ENCODE results near the gene LAMB1.
A peak's percentile ranks its signal among the peaks of the same experiment; 100 is the strongest.
"Not testable (repeated sequence)": the region's sequence is repeated elsewhere in the genome, so short reads cannot be mapped to it uniquely, and the experiment has no call there.

LAMB1 gene

GRCh38 chr7:107917763-107918651, 85.0 kb downstream of the LAMB1 start:
- no peak for DNase-seq (ENCODE audit: low read depth in 2 of 2)

DNA sequence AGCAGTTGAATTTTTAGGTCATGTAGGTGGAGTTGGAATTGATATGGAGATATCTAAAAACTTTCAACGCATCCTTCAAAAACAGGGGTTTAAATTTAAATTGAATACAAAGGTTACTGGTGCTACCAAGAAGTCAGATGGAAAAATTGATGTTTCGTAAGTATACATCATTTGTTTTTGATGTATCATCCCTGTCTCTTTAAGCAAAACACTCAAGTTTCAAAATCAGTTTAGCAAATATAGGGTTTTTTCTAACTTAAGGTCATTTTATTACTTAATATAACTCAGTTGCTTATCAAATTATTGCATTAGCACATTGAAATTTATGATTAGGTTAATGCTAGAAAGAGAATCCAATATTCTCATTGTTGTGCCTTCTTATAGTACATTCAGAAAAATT, 87.4 kb downstream of the LAMB1 start:
- DNase-seq (ENCODE audit: low read depth in 2 of 2), result no peak

DNA sequence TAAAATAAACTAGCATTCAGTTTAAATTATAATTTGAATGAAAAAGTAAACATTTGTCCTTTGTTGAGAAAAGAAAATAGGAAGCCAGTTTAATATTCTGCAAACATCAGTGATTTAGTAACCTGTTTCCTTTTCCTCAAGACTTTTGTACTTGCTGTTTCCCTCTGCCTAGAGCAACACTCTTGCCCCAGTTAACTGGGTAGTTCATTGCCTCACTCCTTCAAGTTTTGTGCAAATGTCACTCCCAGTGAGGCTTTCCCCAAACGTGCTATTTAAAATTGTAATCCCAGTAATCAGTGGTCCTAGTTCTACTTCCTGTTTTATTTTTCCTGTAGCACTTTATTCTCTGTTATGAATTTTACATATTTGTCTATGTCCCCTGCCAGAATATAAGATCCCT, 88.1 kb downstream of the LAMB1 start:
- no peak for DNase-seq (ENCODE audit: low read depth in 2 of 2)

GRCh38 chr7:107913851-107914250, 89.1 kb downstream of the LAMB1 start:
- no peak for DNase-seq (ENCODE audit: low read depth in 2 of 2)

GRCh38 chr7:107911981-107912380, 91.0 kb downstream of the LAMB1 start:
- no peak for DNase-seq (ENCODE audit: low read depth in 2 of 2)

- DNase-seq (ENCODE audit: low read depth in 2 of 2), result no peak
Observed at GRCh38 chr7:107909445-107909844, 93.5 kb downstream of the LAMB1 start.

DNA sequence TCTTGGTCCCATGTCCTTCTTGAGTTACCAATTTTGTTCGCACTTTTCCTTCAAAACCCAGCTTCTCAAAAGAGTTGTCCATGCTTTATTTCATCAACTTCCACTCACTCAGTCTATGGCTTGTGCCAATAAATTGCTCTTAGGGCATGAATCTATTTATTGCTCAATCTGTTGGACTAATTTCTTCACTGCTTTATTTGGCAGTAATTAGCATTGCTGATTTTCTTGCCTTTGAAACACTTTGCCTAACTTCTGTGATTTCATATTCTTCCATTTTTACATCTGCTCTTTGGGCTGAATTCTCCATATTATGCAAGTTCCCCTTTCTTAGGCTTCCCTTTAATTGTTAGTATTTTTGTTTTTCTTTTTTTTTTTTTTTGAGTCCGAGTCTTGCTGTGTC, 95.2 kb downstream of the LAMB1 start:
- no peak for DNase-seq (ENCODE audit: low read depth in 2 of 2)

GRCh38 chr7:107902381-107902780, 100.6 kb downstream of the LAMB1 start:
- no peak for DNase-seq (ENCODE audit: low read depth in 2 of 2)

- DNase-seq (ENCODE audit: low read depth in 2 of 2), result no peak
Observed at GRCh38 chr7:107900496-107901015, 102.4 kb downstream of the LAMB1 start.

DNA sequence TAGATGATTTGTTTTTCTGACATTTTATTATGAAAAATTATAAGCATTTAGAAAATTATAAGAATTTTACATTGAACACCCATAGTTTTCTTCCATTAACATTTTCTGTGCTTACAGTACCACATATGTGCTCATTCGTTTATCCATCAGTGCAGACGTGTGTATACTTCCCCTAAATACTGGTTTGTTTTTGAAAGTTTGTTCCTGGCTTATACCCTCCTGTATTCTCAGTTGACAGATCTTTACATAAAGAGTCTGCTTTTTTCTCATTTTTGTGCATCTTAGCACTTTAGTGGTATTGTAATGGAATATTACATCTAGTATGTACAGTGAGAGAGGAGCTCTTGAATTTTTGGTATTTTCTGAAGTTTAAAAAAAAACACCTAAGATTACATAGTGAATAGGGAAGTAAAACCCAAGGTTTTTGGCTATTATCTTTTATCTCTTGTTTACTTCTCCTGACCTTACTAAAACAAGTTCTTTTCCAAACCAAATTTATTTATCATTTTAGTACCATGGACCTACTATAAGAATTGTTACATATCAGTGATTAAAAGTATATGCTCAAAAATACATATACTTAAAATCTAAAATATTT, 103.9 kb downstream of the LAMB1 start:
- DNase-seq (ENCODE audit: low read depth in 2 of 2), result no peak

GRCh38 chr7:107892367-107892741, 110.6 kb downstream of the LAMB1 start:
- DNase-seq (ENCODE audit: low read depth in 2 of 2), result not testable (repeated sequence)

DNA sequence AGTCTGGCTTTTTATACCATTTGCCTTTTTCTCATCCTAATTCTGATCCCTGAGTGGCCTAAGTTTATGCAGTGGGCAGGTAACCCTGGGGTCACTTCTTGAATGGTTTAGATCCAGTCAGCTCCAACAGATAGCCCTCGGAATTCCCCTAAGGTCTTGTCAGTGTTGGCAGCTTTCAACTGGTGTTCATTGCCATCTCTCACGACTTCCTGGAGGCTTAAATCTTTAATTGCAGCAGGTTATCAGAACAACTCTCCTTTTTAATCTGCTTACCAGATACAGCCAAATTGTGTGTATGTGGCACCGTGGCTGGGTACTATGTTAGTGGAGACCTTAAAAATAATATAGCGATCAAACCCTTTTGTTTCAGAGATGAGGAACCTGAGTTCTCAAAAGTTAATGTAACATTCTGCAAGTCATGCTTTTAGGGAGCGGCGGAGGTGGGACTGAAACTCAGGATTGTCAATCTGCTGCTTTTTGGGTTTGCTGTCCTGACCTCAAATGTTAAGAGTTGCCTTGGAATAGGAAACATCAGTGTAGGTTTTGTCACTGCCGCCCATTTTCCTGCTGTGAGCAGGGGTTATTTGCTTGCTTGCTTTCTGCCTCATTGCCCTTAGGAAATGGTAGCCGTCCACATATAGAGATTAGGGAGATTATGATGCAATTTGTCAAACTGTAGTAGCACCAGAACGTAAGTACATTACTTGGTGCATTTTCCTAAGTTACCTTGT, 111.2 kb downstream of the LAMB1 start:
- no peak for DNase-seq (ENCODE audit: low read depth in 2 of 2)

DNA sequence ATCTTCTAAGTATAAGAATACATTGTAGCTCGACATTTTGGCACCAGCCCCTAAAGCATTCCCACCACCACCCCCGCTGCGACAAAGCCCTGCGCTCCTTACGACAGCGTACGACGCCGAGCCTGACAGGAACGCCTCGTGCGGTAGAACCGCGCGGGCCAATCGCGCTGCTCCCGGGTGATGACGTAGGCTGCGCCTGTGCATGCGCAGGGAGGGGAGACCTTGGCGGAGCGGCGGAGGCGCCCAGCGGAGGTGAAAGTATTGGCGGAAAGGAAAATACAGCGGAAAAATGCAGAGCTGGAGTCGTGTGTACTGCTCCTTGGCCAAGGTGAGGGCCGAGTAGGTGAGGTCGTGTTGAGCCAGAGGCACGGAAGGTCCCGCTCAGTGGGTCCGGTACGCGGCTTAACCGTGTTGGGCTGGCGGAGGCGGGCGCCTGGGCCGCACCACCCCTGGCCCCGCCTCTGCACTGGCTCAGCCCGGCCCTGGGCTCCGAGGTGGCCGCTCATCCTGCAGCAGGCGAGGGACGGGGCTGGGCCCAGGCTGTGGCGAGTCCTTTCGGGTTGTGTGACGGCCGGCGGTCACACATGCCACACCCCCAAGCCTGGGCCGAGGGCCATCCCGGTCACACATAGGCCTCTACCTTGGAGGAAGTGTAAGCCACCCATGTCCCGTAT, 111.9 kb downstream of the LAMB1 start, which contains the start of gene DLD:
TSS of gene DLD (plus strand) at position 222 of the 674 bp plus-strand sequence. CDS start at position 290, 68 bp downstream.
- DNase-seq (ENCODE audit: low read depth in 2 of 2), result peak; percentile 86 to 88

GRCh38 chr7:107890493-107890961, 112.4 kb downstream of the LAMB1 start:
- DNase-seq (ENCODE audit: low read depth in 2 of 2), result no peak

DNA sequence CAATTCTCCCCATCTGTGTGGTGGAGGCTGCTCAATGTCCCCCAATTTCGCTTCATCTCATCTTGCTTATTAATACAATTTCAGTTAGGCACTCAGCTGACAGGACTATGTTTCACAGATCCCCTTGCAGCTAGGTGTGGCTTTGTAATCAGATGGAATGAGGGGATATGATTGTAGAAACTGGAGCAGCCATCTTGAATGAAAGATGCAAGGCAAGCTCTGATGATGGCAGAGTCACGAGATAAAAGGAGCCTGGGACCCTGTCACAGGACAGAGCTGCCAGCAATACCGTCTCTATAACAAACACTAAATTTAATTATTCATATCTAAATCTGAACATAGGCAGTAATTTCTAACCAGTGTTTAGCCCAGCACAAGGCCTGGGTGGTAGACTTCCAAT, 113.0 kb downstream of the LAMB1 start:
- no peak for DNase-seq (ENCODE audit: low read depth in 2 of 2)

GRCh38 chr7:107887827-107888226, 115.1 kb downstream of the LAMB1 start:
- DNase-seq (ENCODE audit: low read depth in 2 of 2), result not testable (repeated sequence)

DNA sequence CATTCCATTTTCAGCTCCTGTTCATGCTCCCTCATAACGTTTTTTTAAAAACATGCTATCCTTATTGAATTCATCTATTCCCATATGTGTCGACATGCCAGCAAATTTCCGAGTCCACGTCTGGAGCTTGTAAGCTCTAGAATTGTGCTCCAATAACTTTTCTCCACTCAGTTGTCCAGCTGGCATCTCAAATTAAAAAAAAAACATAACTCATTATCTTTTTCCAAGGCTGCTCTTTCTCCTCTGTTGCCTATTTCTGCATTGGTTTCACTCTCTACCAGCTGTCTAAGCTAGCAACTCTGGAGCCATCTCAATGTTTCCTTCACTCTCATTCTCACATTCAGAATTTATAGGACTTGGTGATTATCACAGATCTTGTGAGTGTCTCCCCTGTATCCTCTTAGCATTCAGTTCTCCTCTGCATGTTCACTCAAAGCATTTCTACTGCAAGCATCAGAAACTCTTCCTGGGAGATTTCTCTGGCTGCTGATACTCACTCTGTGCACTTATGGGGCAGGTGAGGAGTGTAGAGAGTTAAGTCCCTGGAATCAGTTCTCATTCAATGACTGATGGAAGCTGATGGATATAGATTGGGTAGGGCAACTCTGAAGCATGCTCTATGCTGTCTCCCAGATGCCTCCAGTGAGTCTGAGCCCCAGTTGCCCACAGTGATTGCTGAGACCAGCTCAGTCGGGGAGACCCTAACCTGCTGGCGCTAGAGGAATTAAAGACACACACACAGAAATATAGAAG, 118.7 kb downstream of the LAMB1 start:
- no peak for DNase-seq (ENCODE audit: low read depth in 2 of 2)

DNA sequence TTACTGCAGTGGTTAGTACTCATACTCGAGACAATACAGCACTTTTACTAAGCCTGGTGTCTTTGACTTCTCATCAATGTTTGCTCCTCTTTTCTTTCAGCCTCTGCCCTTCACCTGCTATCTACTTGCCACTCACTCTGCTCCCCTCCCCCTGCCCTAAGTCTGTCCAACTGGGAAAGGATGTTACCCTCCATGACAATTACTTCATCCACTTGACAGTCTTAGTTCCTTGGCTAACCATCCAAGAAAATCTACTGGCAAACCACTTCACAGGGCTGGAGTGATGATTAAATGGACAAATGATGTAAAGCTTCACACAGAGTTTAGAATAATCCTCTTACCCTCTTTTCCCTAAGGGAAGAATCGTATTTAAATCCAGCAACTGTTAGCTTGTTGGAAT, 120.2 kb downstream of the LAMB1 start:
- DNase-seq (ENCODE audit: low read depth in 2 of 2), result no peak

DNA sequence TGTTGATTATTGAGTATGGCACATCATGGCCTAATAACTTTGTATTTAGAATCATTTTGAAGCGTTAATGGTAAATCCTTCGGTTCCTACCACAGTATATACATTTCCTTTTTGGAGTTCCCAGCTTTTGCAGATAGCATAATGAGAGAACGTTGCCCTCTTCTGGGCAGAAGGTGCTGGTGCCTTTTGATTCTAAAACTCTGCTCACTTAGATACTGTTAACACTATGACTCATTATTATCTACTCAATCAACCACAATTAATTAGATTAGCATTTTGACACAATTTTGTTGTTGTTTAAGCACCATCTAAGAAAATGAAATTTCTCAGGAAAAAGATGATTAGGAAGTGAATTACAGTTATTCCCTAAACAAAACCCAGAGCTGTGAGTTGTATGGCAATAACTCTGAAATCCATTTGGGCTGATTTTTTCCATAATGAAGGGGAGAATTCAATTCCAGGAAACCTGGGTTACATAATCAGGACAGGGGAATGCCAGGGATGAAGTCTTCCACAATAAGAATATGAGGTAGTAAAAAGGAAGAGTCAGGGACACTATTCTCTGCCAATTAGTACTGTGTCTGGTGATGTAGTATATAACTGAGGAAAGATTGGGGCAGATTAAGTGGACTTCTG, 123.4 kb downstream of the LAMB1 start:
- no peak for DNase-seq (ENCODE audit: low read depth in 2 of 2)

DNA sequence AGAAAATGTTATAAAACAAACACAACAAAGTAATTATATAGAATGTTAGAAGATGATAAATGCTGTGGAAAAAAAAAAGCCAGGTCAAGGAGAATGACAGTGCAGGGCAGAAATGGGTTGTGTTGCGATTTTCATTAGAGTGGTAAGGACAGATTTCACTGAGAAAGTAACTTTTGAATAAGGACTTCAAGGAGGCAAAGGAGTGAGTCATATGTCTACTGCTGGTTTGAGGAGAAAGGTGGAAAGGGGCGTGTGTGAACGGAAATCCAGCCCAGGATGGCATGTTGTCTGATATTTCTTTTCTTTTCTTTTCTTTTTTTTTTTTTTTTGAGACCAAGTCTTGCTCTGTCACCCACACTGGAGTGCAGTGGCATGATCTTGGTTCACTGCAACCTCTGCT, 124.3 kb downstream of the LAMB1 start:
- DNase-seq (ENCODE audit: low read depth in 2 of 2), result no peak
